Endodermal cell (in vitro differentiated cells): Measurements from ENCODE around the gene NDST4. TPM values are rescaled to one million over a fixed set of nuclear protein-coding genes. Genes with fewer than 3 reads are reported as not detected.

ENCODE experiments used
- DNase-seq: peaks from one replicate; pipeline ENCODE4 v3.0.0-alpha.2; 2017
- H3K27ac ChIP-seq: 2 replicates; pipeline ENCODE4 v1.5.1; 2013; ENCODE audit warnings: mild to moderate bottlenecking, low read depth, low read length, moderate library complexity
- H3K27me3 ChIP-seq: 2 replicates; pipeline ENCODE4 v1.6.1; 2013; ENCODE audit warnings: mild to moderate bottlenecking, low read length, moderate library complexity; ENCODE audit not compliant: insufficient read depth, control insufficient read depth, poor library complexity, severe bottlenecking
- H3K36me3 ChIP-seq: 2 replicates; pipeline ENCODE4 v1.7.0; 2013; ENCODE audit warnings: mild to moderate bottlenecking, low read length, moderate library complexity; ENCODE audit not compliant: control insufficient read depth, insufficient read depth
- H3K4me1 ChIP-seq: one replicate; pipeline ENCODE4 v1.7.0; 2013; ENCODE audit warnings: low read length; ENCODE audit not compliant: control insufficient read depth, insufficient read depth
- H3K4me3 ChIP-seq: 2 replicates; pipeline ENCODE4 v1.5.1; 2013; ENCODE audit warnings: mild to moderate bottlenecking, low read length, moderate library complexity
- H3K9ac ChIP-seq: 2 replicates; pipeline ENCODE4 v1.6.1; 2013; ENCODE audit warnings: mild to moderate bottlenecking, low read length, moderate library complexity; ENCODE audit not compliant: poor library complexity, severe bottlenecking; ENCODE audit errors: extremely low read depth
- H3K9me3 ChIP-seq: 2 replicates; pipeline ENCODE4 v1.6.1; 2013; ENCODE audit warnings: mild to moderate bottlenecking, low read length, moderate library complexity; ENCODE audit not compliant: control insufficient read depth
- H3K27ac Mint-ChIP-seq: 2 replicates; pipeline ENCODE4 v1.8.0; 2020; ENCODE audit warnings: mixed read lengths
- H3K27me3 Mint-ChIP-seq: 2 replicates; pipeline ENCODE4 v1.8.0; 2021; ENCODE audit warnings: mild to moderate bottlenecking, mixed read lengths; ENCODE audit not compliant: insufficient read depth
- H3K36me3 Mint-ChIP-seq: 2 replicates; pipeline ENCODE4 v1.8.0; 2020; ENCODE audit warnings: low read depth, mixed read lengths
- H3K4me1 Mint-ChIP-seq: 2 replicates; pipeline ENCODE4 v1.8.0; 2020; ENCODE audit warnings: mixed read lengths
- H3K4me3 Mint-ChIP-seq: 2 replicates; pipeline ENCODE4 v1.8.0; 2020; ENCODE audit warnings: mild to moderate bottlenecking, moderate library complexity, mixed read lengths
- H3K9me3 Mint-ChIP-seq: 2 replicates; pipeline ENCODE4 v1.8.0; 2020; ENCODE audit warnings: mild to moderate bottlenecking, mixed read lengths
- CTCF ChIP-seq: fragments of 200-600 bp; sonication (generic); conservative IDR thresholded peaks from 2 replicates; pipeline ENCODE4 v1.5.0; 2021; ENCODE audit warnings: antibody characterized with exemption, mild to moderate bottlenecking
- WGBS, 2 experiments: methylation state at CpG; one replicate each; pipeline versions ENCODE4 v1.1.5 to v1.1.7; 2013; ENCODE audit warnings: missing lambda C conversion rate in 2 of 2, mixed read lengths in 1 of 2; ENCODE audit not compliant: insufficient coverage in 1 of 2, insufficient read length in 1 of 2; 5-methylcytosine and 5-hydroxymethylcytosine counted together
- total RNA-seq, 2 donors: library from RNA; stranded (reverse); fragmentation: NEBNext Ultra II Directional in 1 of 2; extraction: Animal tissue kit (Norgen Biotek cat#: 25700) in 1 of 2; gene quantifications; 2 replicates in 1 of 2; 3 replicates in 1 of 2; pipeline ENCODE4 v1.2.1, GENCODE V29; 2021

NDST4 gene
- total RNA-seq, 2 donors from 2014 or later, result 0.31 TPM; not detected in 1

- H3K4me1 ChIP-seq, result no peaks in the 10 kb centered on the region
- H3K27ac ChIP-seq, result no peak overlapping the region
- no peaks in the 10 kb centered on the region for H3K9me3 Mint-ChIP-seq
- no peaks in the 10 kb centered on the region for H3K27me3 Mint-ChIP-seq
- H3K27ac Mint-ChIP-seq, result no peak overlapping the region
- no peak for DNase-seq
- H3K4me3 Mint-ChIP-seq, result no peak overlapping the region
- no peaks in the 10 kb centered on the region for H3K4me1 Mint-ChIP-seq
- H3K9me3 ChIP-seq, result no peaks in the 10 kb centered on the region
- no peak for TF ChIP-seq CTCF
- no peaks in the 10 kb centered on the region for H3K36me3 Mint-ChIP-seq
- 86 to 93% methylated on average over 1 of the region's 1 CpG for WGBS, 2 experiments
- no peaks in the 10 kb centered on the region for H3K27me3 ChIP-seq
- H3K9ac ChIP-seq, result no peak overlapping the region
- no peak overlapping the region for H3K4me3 ChIP-seq
- no peaks in the 10 kb centered on the region for H3K36me3 ChIP-seq
Measured at GRCh38 chr4:114860786-114861185, 252.6 kb downstream of the NDST4 start.

DNA sequence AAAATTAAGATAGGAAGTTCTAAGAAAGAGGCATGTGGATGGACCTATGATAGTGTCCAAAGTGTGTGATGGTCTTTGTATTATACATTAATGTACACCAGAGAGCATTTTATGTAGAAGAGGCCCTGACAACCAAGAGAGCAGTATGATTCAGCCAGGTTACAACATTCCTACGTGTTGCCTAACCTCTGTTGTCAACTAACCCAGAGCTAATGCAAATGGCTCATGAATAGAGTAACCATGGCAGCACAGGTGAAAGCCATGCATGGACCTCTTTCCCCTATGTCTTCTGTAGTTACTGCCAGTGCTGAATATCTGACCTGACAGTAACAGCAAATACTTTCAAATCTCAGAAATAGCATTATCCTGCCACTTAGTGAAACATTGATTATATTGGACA is 255.6 kb downstream of the NDST4 start:
- no peak overlapping the region for H3K27ac Mint-ChIP-seq
- Histone ChIP-seq H3K9me3 (no peaks in the 10 kb centered on the region), H3K27ac (no peak overlapping the region), H3K27me3 (no peaks in the 10 kb centered on the region), H3K36me3 (no peaks in the 10 kb centered on the region), H3K4me1 (no peaks in the 10 kb centered on the region), H3K4me3 (no peak overlapping the region), H3K9ac (no peak overlapping the region)
- WGBS, 2 experiments, result 69 to 80% methylated on average over 1 of the region's 1 CpG
- H3K4me1 Mint-ChIP-seq, result no peaks in the 10 kb centered on the region
- DNase-seq, result peak; percentile 45
- H3K27me3 Mint-ChIP-seq, result no peaks in the 10 kb centered on the region
- no peaks in the 10 kb centered on the region for H3K36me3 Mint-ChIP-seq
- no peak overlapping the region for H3K4me3 Mint-ChIP-seq
- H3K9me3 Mint-ChIP-seq, result no peaks in the 10 kb centered on the region
- TF ChIP-seq CTCF, result no peak

GRCh38 chr4:114839986-114840385 is 273.4 kb downstream of the NDST4 start:
- TF ChIP-seq CTCF, result no peak
- Histone ChIP-seq H3K9me3 (no peaks in the 10 kb centered on the region), H3K4me3 (no peak overlapping the region), H3K4me1 (peaks cover 2% of the 10 kb centered on the region), H3K36me3 (no peaks in the 10 kb centered on the region), H3K9ac (no peak overlapping the region), H3K27me3 (no peaks in the 10 kb centered on the region), H3K27ac (no peak overlapping the region)
- Mint-ChIP-seq H3K9me3 (no peaks in the 10 kb centered on the region), H3K27me3 (peaks cover 1% of the 10 kb centered on the region), H3K27ac (no peak overlapping the region), H3K36me3 (no peaks in the 10 kb centered on the region), H3K4me1 (no peaks in the 10 kb centered on the region), H3K4me3 (no peak overlapping the region)
- 97% methylated on average over 1 of the region's 1 CpG; no CpG with 5 or more reads in 1 of the 2 experiments for WGBS, 2 experiments
- no peak for DNase-seq
